Measurements from ENCODE around the gene CBX4.

Gene CBX4

DNA sequence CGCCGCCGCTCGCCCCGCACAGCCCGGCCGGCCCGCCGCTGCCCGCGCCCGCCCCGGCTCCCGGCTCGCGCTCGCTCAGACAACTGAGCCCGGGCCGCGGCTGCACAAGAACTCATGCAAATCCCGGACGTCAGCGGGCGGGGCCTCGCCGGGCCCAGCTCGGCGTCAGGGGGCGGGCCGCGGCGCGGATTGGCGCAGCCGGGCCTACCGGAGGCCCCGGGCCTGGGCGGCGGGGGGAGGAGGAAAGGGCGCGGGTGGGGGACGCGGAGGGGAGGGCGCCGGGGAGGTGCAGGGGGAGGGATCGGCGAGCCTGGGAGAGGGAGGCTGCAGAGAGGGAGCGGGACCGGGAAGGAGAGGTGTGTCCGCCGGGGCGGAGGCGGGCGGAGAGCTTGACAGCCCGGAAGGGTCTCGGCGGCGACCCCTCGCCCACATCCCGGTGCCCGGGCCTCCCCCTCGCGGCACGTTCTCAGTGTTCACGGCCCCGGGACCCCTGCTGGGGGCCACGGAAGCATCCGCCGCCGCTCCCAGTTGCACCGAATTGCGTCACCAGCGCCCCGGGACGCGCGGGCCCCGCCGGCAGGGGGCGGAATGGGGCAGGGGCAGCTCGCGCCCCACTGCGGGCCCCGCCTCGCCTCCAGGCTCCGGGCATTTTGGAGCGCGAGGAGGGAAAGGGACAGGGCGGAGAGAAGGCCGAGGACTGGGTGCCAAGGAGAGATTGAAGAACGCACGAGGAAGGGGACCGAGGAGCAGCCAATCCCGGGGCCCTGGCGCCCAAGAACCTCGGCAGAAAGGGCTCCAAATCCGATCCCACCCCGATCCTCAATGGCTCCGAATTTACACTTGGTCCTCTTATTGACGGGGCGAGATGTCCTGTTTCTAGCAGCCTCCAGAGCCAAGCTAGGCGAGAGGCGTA, at the start of gene CBX4:
Gene CBX4 (minus strand): TSS at position 85 of the 913 bp plus-strand sequence. CDS start 189 bp downstream, outside the sequence.
- peak; percentile 82 to 83 for DNase-seq (ENCODE audit: low read depth in 2 of 2)

DNA sequence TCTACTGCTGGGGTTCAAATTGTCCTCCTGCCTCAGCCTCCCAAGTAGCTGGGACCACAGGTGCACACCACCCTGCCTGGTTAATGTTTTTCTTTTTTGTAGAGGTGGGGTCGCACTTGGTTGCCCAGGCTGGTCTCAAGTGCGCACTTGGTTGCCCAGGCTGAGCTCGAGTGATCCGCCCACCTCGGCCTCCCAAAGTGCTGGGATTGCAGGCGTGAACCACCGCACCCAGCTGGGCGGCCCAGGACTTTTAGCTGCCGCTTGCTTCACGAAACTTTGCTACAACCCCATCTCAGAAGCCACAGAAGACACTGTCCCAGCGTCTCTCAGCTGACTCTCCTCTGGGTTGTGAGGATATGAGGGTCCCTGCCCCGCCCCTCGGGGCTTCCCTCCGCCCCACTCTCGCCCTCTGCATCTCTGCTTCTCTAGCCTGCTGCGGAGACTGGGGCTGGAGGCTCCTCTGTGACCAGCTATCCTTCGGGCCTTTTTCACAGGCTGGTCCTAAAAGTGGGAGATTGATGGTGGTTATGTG, 48.8 kb upstream of the CBX4 start:
- DNase-seq (ENCODE audit: low read depth in 2 of 2): no peak

DNA sequence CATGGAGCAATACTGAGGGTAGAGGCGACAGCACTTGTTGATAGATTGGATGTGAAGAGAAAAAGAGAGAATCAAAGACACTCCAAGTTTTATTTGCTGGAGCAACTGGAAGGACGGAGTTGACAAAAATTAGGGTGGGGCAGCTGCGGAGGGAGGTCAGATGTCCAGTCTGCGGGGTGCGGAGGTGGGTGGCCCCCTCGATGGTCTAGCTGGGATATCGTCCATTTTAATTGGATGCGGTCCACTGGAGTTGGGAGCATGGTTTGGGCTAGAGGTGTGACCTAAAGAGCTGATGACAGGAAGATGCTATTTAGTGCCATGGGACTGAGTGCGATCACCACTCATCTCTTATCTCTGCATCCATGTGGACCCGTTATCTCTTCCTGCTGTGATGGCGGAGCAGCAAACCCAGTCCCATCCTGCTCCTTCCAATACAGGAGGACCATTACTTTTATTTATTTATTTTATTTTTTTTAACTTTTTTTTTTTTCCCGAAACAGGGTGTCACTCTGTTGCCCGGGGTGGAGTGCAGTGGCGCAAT, 48.3 kb upstream of the CBX4 start:
- no peak for DNase-seq (ENCODE audit: low read depth in 2 of 2)

DNA sequence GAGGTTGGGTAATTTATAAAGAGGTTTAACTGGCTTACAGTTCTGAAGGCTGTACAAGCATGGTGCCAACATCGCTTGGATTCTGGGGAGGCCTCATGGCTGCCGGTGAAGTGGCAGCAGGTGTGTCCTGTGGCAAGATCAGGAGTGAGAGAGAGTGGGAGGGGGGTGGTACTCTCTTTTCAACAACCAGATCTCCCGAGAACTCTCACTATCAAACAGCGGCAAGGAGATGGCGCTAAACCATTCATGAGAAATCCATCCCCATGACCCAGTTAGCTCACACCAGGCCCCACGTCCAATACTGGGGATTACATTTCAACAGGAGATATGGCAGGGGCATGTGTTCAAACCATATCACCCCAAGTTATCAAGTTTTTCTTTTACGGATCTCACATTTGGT, 44.0 kb upstream of the CBX4 start:
- no peak for DNase-seq (ENCODE audit: low read depth in 2 of 2)

DNA sequence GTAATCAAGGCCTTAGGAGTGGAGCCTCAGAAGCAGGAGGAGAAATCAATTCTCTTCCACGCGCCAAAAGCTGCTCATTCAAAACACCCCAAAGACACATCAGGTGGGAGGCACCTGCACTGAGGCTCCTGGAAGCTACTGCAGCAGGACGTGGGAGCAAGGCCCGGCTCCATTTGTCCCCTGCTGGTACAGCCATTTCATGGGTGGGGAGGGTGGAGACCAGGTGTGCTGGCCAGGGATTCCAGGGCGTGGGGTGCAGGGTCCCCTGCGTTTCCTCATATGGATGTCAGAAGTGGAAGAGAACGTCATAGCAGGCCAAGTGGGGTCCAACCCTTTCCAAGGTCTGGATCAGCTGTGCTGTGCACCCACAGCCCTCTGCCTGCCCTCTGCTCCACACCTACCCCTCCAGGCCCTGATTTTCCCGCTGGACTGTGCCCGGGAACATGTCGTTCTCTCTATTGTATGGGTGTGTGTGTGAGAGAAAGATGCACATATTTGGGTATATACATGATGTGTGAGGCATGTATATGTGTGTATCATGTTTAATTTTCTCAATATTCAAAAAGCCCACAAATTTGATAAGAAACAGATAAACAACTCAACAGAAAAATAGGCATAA, 39.2 kb upstream of the CBX4 start:
- DNase-seq (ENCODE audit: low read depth in 2 of 2): no peak

DNA sequence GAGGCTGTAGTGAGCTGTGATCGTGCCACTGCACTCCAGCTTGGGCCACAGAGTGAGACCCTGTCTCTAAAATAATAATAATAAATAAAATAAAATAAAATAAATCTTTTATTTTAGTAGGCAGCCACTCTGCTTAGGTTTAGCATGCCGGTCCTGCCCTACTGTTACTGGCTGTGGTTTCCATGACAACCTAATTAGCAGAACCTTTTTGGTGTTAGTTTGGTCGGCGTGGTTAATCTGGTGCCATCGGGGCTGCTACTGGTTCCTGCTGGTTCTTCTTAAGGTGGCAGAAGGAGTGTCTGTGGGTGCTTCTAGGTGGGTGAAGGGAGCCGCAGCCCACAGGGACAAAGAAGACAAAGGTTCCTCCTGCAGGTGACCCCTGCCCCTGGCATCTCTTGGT, 37.8 kb upstream of the CBX4 start:
- no peak for DNase-seq (ENCODE audit: low read depth in 2 of 2)

DNA sequence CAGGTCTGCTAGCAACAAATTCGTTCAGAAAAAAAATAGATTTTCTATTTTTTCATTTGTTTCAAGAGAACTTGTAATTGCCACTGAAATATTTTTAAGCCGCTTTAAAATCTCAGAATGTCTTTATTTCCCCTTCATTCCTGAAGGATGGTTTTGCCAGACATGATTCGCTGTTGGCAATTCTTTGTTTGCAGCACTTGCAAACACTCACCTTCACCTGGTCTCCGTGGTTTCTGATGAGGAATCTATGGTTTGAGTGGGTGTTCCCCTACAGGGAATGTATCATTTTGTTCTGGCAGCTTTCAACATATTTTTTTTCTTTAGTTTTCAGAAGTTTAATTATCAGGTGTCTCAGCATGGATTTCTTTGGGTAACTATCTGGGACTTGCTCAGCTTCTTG, 36.3 kb upstream of the CBX4 start:
- DNase-seq (ENCODE audit: low read depth in 2 of 2): no peak

DNA sequence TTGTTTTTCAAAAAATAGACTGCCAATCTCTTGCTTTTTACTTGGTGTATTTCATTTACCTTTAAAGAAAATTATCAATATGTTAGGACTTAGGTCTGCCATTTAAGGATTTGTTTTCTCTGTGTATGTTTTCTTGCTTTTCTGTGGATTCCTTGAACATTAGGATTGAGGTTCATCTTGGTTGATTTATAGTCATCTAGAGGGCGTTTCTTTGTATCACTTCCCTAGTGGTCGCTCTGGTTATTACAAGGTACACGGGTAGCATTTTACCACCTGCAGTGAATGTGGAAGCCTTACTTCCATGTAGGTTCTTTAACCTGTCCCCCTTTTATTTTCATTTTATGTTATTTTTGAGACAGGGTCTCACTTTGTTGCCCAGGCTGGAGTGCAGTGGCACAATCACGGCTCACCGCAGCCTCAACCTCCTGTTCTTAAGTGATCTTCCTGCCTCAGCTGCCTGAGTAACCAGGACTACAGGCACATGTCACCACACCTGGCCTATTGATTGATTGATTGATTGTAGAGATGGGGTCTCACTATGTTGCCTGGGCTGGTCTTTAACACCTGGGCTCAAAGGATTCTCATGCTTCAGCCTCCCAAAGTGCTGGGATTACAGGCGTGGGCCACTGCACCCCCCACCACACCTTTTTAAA, 35.2 kb upstream of the CBX4 start:
- DNase-seq (ENCODE audit: low read depth in 2 of 2): no peak

DNA sequence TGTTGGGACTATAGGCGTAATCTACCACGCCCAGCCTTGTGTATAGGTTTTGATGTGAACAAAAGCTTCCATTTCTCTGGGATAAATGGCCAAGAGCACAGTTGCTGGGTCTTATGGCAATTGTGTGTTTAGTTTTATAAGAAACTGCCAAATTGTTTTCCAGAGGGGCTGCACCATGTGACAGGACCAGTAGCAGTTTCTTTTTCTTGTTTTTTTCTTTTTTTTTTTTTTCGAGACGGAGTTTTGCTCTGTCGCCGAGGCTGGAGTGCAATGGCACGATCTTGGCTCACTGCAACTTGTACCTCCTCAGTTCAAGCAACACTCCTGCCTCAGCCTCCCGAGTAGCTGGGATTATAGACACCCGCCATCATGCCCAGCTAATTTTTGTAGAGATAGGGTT, 34.3 kb upstream of the CBX4 start:
- no peak for DNase-seq (ENCODE audit: low read depth in 2 of 2)

DNA sequence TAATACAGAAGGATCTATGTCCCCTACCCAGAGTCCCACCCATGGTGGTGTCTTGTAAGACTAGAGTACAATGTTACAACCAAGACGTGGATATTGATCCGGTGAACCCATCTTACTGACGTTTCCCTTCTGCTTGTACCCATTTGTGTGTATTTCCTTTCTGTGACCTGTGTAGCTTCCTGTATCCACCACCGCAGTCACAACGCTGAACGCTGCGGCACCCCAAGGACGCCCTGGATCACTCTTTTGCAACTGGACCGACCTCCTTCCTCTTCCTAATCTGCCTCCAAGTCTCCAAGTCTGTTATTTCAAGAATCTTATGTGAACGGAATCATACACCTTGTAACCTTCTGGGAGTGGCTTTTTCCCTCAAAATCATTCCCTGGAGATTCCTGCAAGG, 33.5 kb upstream of the CBX4 start:
- DNase-seq (ENCODE audit: low read depth in 2 of 2): no peak

DNA sequence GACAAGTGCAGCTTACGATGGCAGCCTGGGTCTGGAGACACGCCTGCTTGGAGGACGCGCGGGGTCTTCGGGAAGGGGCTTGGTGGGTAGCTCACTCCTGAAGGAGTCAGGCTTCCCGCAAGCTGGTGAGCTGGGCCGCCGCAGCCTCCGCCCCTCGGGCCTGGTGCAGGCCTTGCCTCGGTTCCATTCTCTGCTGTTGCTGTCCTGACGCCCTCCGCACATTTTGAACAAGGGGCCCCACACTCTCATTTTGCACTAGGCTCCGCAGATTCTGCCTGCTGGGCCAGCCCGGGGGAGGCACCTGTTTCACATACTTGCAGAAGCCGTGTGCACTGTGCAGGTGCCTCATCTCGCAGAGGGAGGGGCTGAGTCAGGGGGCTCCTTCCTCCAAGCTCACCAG, 31.9 kb upstream of the CBX4 start:
- no peak for DNase-seq (ENCODE audit: low read depth in 2 of 2)

DNA sequence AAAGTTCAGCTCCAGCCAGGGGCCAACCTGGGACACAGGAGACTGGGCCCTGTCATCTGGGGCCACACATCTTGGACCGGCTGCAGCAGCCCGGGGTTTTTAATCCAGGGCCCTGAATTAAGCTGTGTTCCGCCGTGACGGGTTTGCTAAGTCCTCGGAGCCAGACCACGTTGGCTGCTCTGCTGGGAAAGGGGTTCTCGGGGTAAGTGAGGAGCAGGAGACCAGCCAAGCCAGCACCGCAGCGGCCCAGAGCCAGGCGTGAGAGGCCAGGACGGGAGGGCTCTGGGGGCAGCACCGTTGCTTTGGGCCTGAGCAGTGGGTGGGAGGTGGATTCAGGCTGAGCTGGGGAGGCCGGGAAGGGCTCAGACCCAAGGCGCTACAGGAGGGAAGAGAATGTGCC, 31.3 kb upstream of the CBX4 start:
- no peak for DNase-seq (ENCODE audit: low read depth in 2 of 2)

DNA sequence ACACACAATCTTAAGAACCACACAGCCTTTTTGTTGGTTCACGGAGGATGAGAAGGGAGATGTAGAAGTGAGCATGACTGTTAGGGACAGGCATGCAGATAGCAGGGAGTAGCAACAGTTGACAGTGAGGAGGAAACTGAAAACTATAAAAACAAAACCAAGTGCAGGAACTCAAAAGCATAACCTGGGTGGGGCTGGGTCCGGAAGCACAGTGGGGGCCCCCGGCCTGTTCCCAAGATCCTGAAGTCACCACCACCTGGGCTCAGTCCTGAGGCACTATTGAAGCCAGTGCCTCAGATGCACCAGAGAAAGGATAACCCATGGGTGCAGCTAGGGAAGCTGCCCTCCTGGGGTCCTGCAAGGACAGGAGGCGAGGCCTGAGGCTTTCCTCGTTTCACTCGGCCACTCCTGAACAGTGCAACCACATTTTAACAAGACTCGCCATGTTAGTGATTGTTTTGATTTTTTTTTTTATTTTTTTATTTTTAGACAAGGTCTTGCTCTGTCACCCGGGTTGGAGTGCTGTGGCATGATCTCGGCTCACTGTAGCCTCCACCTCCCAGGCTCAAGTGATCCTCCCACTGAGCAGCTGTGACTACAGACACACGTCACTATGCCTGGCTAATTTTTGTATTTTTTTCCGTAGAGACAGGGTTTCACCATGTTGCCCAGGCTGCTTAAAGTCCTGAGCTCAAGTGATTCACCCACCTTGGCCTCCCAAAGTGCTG, 27.7 kb upstream of the CBX4 start:
- no peak for DNase-seq (ENCODE audit: low read depth in 2 of 2)

DNA sequence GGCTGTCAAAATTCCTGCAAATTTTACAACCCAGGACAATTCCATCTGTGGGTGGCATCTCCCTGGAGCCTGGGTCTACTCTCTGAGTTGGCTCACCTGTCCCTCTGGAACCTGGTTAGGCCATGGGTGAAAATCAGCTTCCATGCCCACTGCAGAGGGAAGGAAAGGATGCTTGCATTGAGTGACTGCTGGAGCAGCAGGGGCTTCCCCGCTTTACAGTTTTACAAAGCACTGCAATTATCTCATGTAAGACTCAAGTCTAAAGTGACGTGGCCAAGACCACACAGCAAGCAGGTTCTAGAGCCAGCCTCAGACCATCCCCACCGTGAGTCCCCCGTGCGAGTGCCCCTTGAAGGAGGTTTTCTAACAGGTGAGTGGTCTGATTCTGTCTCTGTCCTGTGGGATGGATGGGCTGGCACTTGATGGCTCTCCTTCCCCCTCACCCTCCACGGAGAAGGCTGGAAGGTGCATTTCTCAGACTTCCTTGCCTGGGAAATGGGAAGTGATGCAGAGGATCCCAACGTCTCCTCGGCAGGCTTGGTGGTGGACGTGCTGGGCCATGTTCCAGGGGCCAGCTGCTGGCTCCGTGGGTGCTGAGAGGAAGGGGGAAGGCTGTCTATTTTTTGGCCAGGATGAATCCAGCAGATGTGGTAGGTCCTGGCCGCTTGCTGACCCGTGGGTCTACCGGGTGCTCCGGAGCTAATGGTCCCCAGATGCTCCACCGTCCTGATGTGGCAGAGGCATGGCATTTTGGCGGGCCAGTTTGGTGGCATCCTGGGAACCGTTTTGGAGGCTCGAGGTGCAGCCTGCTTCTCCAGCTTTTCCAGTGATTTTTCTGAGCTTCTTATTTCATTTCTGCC, 26.3 kb upstream of the CBX4 start:
- DNase-seq (ENCODE audit: low read depth in 2 of 2): no peak

DNA sequence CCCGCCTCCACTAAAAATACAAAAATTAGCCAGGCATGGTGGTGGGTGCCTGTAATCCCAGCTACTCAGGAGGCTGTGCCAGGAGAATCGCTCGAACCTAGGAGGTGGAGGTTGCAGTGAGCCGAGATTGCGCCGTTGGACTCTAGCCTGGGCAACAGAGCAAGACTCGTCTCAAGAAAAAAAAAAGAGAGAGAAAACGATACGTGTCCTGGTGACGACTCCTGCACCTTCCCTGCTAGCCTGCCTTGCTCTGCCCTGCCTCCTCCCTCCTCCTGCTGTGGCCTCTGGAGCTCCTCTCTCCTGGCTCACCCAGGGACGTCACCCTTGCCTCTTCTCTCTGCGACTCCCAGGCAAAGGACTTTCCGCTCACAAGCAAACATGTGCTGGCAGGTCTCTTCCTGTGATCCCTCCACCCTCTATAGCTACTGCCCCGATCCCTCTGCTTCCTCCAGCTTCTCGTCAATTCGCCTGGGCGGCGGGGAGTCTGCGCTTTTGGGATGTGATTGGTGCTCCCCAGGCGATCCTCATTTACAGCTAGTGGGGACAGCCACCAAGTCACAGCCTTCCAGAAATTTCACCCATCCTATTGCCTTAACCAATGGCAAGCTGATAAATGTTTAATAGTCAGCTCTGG, 25.5 kb upstream of the CBX4 start:
- DNase-seq (ENCODE audit: low read depth in 2 of 2): no peak

DNA sequence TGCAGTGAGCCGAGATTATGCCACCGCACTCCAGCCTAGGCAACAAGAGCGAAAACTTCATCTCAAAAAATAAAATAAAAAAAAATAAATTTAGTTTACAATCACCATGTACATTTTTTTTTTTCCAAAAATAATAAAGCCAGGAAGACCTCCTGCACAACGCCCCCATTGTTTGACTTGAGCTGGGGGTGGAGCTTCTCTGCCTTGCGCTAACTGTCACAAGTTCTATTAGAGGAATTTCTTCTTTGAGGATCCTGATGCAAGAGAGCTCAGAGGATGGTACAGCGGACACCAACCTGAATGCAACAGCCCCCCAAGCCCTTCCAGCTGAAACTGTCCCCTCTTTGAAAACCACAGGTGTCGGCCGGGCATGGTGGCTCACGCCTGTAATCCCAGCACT, 24.9 kb upstream of the CBX4 start:
- DNase-seq (ENCODE audit: low read depth in 2 of 2): no peak

DNA sequence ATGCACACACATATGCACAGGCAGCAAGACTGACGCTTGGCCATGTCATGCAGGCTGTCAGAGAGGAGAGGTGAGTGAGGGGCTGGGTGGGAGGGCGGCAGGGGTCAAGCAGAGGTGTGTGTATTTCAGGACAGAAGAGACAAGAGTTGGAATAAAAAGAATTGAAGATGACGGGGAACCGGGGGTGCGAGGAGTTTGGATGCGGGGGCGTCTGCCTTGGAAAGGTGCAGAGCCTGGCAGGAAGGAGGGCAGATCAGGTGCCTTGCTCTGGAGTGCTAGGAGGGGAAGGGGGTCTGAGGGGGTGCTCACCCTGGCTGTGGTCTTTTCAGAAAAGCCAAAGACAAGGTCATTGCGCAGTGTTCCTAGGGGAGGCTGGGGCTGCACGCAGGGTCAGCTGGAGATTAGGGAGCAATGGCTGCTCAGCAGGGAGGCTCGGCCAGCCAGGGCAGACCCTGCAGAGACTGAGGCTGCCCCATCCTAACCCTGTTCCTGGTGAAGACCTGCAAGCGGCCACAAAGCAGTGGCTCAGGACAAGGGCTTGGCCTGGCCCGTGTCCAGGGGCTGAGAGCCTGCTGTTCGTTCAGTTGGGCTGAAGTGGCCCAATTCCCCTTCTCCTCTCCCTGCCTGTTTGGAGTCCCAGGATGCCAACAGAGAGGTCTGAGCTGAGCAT, 23.7 kb upstream of the CBX4 start:
- no peak for DNase-seq (ENCODE audit: low read depth in 2 of 2)

DNA sequence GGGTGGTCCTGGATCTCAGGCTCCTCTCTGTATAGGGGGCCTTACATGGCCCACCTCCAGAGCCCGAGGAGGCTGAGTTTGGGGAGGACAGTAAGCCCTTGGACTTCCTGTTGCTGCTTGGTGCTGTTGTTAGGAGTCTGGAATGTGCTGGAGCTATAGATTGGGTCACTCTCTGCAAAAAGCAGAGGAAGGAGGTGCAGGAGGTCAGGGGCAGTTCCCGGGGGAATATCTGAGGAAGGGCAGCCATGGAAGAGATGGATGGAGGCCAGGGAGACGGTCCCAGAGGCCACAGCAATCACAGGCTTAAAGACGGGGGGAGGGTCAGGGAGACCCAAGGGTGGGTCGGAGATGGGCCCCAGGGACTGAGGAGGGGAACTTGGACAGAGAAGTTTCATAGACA, 23.0 kb upstream of the CBX4 start:
- no peak for DNase-seq (ENCODE audit: low read depth in 2 of 2)

DNA sequence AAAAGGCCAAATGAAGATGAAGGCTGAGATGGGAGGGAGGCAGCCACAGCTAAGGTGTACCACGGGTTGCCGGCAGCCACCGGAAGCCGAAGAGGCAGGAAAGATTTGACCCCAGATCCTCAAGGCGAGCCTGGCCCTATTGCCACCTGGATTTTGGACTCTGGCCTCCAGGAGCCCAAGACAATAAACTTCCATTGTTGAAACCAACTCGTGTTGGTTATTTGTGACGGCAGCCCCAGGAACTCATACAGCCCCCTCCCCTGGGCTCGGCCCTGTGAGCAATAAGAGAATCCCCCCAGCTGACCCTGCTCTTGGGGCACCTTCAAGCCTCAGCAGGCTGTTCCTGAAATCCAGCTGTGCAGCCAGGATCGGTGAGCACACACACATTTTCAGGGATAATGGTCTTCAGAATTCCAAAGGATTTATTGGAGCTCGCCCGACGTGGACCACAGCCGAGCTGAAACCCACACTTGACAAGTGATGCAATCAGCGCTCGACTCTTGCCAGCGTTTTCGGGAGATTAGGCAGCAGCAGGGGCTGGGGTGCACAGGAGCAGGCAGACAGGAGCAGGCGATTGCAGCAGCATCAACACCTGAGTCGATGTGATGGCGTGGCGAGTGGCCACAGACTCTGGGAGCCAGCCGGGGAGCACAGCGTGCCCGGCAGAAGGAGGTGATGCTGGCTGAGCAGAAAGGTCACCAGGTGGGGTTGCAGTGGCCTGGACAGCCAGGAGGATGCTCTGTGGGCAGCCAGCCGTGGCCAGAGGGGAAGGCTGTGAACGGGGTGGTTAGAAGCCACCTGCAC, 22.4 kb upstream of the CBX4 start:
- no peak for DNase-seq (ENCODE audit: low read depth in 2 of 2)
